Adipose tissue (tissue), 3 donors: ENCODE measurements around the gene DHX36. TPM values are rescaled to one million over a fixed set of nuclear protein-coding genes. Genes with fewer than 3 reads are reported as not detected.

Experiments
- H3K27ac ChIP-seq: one replicate; pipeline ENCODE4 v1.5.1; 2013; ENCODE audit warnings: low read depth, low read length
- WGBS, 3 donors: extraction: QIAGEN DNeasy Blood & Tissue Kit; methylation state at CpG; one replicate each; pipeline ENCODE4 v1.1.7; 2013; 5-methylcytosine and 5-hydroxymethylcytosine counted together
- polyA plus RNA-seq, 3 donors: library from polyadenylated mRNA; stranded (reverse); fragments of 200-250 nt; gene quantifications; one replicate each; pipeline ENCODE4 v1.2.3, GENCODE V29; 2013
- donor health status: healthy with polysubstance abuse.
- donor health status: Bipolar disorder and iron deficiency.
- donor health status: healthy.

Gene DHX36
- polyA plus RNA-seq, 3 donors, result 15.0 to 28.2 (median 26.3) TPM

GRCh38 chr3:154304116-154304786, 20.0 kb downstream of the DHX36 start:
- H3K27ac ChIP-seq, result no peak overlapping the region

DNA sequence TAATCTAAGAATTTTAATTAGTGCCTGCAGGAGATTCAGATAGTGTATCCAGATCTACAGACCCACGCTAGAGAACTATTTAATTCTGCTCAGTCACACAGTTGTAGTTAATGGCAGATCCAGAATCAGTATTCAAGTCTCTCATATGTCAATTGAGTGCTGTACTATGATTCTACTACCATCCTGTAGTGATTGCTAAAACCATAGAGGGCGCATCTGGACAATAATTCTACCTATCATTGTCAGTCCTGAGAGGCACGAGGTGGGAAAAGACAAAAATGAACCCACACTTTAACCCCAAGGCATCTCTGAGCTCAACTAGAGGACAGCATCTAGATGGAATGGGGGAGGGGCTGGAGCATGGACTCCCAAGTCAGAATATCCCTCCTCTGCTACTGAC, 22.7 kb downstream of the DHX36 start:
- 89 to 93% (median 93%) methylated on average over 3 of the region's 3 CpGs for WGBS, 3 donors
- no peak overlapping the region for H3K27ac ChIP-seq

DNA sequence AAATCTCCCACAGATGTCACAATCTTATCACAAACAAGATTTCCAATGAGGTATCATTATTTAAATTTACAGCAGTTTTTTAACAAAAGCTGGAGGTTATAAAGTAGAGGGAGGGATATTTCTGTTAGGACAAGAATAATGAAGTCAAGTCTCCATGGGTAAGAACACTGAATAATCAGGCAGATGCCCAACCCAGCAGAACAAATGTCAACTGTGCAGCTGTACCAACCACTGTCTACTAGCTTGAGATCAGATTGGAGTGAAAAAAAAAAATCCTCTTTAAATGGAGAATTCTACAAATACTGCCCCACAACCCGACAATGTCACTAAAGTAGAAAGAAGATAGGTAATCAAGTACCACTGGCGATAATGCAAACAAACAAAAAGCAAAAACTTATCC, 30.3 kb downstream of the DHX36 start:
- no peak overlapping the region for H3K27ac ChIP-seq
- 79 to 98% (median 96%) methylated on average over 2 of the region's 2 CpGs for WGBS, 3 donors

GRCh38 chr3:154290187-154290586, 34.1 kb downstream of the DHX36 start:
- H3K27ac ChIP-seq, result no peak overlapping the region
- 97 to 99% (median 98%) methylated on average over 5 of the region's 5 CpGs for WGBS, 3 donors

DNA sequence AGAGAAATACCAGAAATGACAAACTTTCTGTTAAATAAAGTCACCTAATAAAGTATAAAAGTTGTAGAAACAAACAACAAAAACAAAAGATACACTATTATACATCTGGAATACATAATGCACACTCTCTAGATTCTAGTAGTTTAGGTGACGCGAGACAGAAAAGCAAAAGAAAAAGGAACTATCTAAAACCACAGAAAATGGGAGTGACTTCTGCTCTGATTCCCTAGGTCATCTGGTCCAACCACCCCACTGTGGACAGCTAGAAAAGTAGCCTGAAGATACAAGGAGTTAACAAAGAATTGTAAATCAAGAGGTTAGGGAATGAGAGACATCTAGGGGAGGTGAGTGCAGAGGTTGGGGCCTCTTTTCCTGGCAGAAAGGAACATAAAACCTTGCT, 39.1 kb downstream of the DHX36 start:
- no peak overlapping the region for H3K27ac ChIP-seq
- 56 to 94% (median 67%) methylated on average over 2 of the region's 2 CpGs for WGBS, 3 donors

- 99 to 100% (median 100%) methylated on average over 1 of the region's 1 CpG for WGBS, 3 donors
- H3K27ac ChIP-seq, result no peak overlapping the region
Observed at GRCh38 chr3:154280161-154280560, 44.1 kb downstream of the DHX36 start.

DNA sequence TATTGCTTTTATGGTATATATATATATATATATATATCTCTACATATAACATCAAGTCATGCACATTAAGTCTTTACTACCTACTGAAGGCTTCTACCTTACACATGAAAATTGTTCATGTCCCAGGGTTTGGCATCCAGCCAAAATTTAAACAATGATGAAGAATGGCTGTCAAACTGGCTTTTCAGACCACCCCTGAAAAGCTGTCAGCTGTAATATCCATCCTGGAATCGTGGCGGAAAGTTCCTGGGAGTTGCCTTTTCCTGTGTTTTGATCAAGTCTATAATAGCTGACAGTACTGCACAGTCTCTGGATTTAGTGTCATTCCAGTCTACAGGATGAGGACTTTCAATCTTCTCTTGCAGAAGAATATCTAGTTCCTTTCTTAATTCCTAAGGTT, 48.3 kb downstream of the DHX36 start:
- 73 to 92% (median 81%) methylated on average over 2 of the region's 2 CpGs for WGBS, 3 donors
- no peak overlapping the region for H3K27ac ChIP-seq

DNA sequence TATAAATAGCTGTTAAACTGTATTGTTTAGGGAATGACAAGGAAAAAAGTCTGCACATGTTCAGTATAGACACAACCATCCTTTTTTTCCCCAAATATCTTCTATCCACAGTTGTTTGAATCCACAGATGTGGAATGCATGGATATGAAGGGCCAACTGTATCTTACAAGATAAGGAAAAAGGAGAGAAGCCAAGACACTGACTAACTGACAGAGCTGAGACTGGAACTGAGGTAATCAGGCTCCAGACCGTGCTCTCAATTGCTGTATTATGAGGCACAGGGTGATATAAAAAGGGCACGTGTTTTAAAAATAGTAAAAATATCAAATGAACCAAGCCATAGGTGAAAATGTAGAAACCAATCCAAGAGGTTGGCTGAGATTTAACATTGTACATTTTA, 49.0 kb downstream of the DHX36 start:
- no peak overlapping the region for H3K27ac ChIP-seq
- 74 to 91% (median 84%) methylated on average over 2 of the region's 2 CpGs for WGBS, 3 donors

DNA sequence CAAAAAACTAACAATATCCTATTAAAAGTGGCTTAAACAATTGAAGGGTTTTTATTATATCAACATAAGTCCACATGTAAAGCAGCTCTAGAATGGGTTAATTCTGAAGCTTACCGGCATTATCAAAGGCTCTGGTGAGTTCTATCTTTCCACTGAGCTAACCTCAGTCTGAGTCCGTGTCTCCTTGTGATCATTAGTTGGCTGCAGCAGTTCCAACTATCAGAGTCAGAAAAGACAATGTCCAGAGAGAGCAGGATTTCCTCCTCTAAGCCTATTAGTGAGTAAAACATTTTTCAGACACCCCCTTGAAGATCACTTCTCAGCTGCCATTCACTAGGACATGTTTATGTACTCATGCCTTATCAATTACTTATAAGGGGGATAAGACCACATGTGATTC, 49.9 kb downstream of the DHX36 start:
- no peak overlapping the region for H3K27ac ChIP-seq
- 24 to 49% (median 45%) methylated on average over 2 of the region's 2 CpGs for WGBS, 3 donors

DNA sequence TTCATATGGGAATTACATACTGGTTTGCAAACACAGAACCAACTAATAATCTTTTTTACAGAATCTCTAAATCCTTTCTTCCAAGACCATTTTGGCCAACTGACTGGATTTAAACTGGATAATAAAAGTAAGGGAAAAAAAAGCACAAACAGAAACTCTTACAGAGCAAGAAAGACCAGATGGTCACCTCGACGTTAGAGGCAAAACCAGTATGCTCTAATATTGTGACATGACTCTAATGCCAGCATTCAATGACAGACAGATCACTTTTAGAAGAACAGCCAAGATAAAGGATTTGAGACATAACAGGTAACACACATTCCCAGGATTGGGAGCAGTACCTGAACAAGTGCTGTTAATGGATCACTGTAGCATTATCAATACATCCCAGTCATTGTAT, 50.9 kb downstream of the DHX36 start:
- no peak overlapping the region for H3K27ac ChIP-seq
- 51 to 92% (median 83%) methylated on average over 2 of the region's 2 CpGs for WGBS, 3 donors

DNA sequence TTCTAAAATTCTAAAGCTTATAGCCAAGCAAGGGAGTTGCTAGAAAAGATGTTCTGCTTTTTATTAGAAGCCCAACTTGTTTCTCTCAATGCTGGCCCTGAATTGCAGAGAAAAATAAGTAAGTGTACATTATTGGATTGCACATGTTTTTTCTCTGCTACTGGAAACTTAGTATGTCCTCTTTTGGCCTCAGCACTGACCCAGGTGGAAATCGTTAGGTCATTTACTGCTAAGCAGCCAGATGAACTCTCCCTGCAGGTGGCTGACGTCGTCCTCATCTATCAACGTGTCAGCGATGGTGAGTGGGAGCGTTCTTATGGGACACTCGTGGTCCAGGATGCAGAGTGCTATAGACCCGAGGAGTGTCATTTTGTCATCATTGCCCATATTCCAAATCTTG, 69.8 kb downstream of the DHX36 start:
- WGBS, 3 donors, result 70 to 80% (median 78%) methylated on average over 8 of the region's 8 CpGs
- no peak overlapping the region for H3K27ac ChIP-seq

DNA sequence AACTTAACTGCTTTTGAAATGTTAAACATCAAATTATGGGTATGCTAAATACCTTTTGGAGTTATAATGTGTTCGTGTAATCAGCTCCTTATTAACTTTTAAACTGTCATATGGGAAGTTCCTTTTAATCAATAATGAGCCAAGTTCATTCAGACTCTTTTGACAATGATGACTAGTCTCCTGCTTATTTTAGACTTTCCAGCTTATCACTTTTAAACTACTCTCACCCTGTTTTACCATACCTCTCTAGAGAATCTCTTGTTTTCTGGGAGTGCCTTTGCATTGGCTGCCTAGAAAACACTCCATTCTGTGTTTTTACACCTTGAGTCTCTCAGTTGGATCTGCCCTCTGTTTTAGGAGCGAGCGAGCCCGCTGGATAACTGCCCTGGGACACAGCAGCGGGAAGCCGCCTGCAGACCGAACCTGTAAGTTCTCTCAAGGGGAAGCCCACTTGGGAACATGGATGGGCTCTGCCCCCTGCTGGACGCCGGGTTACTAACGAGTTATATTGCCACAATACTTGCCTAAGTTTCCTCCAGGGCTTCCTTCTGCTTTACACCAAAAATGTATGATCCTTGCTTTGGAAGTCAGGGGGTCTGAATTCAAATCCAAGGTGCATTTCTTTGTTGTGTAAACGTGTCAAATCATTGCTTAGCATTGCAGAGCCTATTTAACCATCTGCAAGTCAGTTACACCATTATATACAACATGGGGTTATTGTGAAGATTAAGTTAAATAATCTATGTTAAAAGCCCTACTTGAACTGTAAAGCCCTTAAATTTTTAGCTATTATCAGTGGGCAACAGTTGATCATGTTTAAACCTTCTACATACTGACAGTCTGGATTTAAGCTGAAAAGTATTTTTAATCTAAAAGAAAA, 71.3 kb downstream of the DHX36 start:
- H3K27ac ChIP-seq, result no peak overlapping the region
- WGBS, 3 donors, result 3 to 10% (median 7%) methylated on average over 11 of the region's 11 CpGs

DNA sequence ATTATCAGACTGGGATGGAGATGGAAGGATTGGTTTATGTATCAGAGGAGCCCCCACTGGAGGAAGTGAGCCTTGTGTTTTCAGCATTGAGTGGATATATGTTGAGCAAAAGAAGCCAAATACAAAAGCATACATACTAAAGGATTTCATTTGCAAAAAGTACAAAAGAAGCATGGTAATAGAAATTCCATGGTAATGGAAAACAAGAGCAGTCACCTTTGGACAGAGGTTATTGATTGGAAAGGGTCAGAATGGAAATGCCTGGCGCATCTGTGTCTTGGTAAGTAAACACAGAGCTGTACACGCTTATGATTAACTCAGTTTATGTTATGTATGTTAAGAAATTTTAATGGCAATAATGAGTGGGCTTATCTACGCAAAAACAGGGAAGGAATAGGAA, 72.7 kb downstream of the DHX36 start:
- 56 to 96% (median 95%) methylated on average over 3 of the region's 3 CpGs for WGBS, 3 donors
- H3K27ac ChIP-seq, result no peak overlapping the region

GRCh38 chr3:154250291-154250690, 74.0 kb downstream of the DHX36 start:
- no peak overlapping the region for H3K27ac ChIP-seq
- WGBS, 3 donors, result 92 to 98% (median 94%) methylated on average over 4 of the region's 4 CpGs

- H3K27ac ChIP-seq, result no peak overlapping the region
- WGBS, 3 donors, result 77 to 82% (median 79%) methylated on average over 2 of the region's 2 CpGs
Observed at GRCh38 chr3:154247806-154248415, 76.4 kb downstream of the DHX36 start.

GRCh38 chr3:154244644-154245043, 79.6 kb downstream of the DHX36 start:
- WGBS, 3 donors, result 52 to 88% (median 56%) methylated on average over 2 of the region's 2 CpGs
- H3K27ac ChIP-seq, result no peak overlapping the region

GRCh38 chr3:154243353-154243752, 80.9 kb downstream of the DHX36 start:
- WGBS, 3 donors, result 52 to 69% (median 61%) methylated on average over 2 of the region's 2 CpGs
- no peak overlapping the region for H3K27ac ChIP-seq

GRCh38 chr3:154242766-154243165, 81.5 kb downstream of the DHX36 start:
- H3K27ac ChIP-seq, result no peak overlapping the region
- WGBS, 3 donors, result 86 to 92% (median 88%) methylated on average over 4 of the region's 4 CpGs

- H3K27ac ChIP-seq, result no peak overlapping the region
- 83 to 91% (median 89%) methylated on average over 5 of the region's 5 CpGs for WGBS, 3 donors
Observed at GRCh38 chr3:154241496-154241895, 82.8 kb downstream of the DHX36 start.
